Subcutaneous adipose tissue (tissue), 4 donors: ENCODE results near the gene ST6GALNAC2. TPM values are rescaled to one million over a fixed set of nuclear protein-coding genes. Genes with fewer than 3 reads are reported as not detected.

Experiments used
- CTCF ChIP-seq: fragments of 450-650 bp; IDR thresholded peaks from one replicate; pipeline ENCODE4 v1.5.1; 2016; ENCODE audit warnings: low read depth, mild to moderate bottlenecking, control low read depth, antibody characterized with exemption, moderate library complexity
- total RNA-seq, 4 donors: library from RNA; depleted of rRNA; stranded (reverse); fragments of >200 nt; gene quantifications; one replicate each; pipeline ENCODE4 v1.1.0, GENCODE V29; 2016

ST6GALNAC2 gene
- total RNA-seq, 4 donors from 2014 or later = 4.2 to 18.0 (median 12.7) TPM

DNA sequence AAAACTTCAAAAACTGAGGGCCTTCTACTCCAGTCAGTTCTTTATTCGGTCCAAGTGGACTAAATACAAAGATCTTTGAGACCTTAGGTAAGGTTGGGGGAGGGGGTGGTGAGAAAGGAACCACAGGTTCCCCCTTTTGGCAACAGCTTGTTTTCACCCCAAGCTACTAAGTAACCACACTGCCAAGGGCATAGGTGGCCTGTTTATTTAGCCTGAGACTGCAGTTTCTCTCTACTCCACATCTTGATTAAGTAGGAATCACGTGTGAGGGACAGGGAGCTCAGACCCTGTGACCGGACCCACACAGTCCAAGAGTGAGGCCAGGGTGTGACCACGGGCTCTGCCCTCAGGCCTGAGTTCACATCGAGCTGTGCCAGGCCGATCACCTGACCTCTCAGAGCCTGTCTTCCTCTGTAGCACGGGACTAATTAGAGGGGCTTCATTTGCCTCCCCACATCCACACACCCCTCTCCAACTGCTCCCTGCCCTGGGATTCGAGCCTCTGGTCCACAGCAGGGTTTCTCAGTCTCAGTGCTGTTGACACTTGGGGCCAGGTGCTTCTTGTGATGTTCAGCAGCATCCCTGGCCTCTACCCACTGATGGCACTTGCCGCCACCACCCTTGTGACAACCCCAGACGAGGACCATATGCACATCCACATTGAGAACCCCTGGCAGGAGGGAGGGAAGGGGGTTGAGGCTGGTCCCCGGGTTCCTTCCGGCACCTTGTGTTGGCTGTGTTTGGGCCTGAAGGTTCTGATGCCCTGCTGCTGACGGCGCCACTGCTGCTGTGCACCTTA lies 17.8 kb downstream of the ST6GALNAC2 start:
- TF ChIP-seq CTCF = no peak

GRCh38 chr17:76566988-76567431 lies 18.6 kb downstream of the ST6GALNAC2 start:
- no peak for TF ChIP-seq CTCF

DNA sequence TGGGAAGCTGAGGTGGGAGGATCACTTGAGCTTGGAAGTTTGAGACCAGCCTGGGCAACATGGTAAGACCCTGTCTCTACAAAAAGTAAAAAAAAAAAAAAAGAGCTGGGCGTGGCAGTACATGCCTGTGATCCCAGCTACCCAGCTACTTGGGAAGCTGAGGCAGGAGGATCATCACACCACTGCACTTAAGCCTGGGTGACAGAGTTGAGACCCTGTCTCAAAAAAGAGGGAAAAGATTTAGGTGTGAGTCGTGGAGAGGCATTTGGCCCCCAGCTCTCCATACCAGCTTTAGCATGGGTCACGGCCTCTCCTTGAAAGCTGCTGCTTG lies 19.1 kb downstream of the ST6GALNAC2 start:
- TF ChIP-seq CTCF = no peak

- TF ChIP-seq CTCF = no peak
Observed at GRCh38 chr17:76565728-76566612, 19.7 kb downstream of the ST6GALNAC2 start.

DNA sequence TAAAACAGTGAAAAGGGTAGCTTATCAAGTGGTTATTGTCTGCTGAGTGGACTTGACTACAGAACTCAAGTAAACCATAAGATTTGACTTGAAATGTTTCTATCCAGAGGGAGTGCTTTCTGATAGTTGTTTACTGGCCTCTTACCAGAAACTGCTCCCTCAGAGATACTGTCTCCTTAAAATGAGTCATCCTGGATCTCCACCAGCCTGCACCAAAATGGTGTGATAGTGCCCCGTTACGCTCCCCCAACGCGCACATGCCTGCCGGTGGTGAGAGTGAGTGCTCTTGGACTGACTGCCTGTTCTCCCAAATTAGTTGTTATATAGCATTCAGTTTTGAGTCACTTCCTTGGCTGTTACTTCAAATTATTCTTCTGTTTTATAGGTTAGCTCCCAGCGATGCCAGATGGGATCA lies 22.9 kb downstream of the ST6GALNAC2 start:
- no peak for TF ChIP-seq CTCF

DNA sequence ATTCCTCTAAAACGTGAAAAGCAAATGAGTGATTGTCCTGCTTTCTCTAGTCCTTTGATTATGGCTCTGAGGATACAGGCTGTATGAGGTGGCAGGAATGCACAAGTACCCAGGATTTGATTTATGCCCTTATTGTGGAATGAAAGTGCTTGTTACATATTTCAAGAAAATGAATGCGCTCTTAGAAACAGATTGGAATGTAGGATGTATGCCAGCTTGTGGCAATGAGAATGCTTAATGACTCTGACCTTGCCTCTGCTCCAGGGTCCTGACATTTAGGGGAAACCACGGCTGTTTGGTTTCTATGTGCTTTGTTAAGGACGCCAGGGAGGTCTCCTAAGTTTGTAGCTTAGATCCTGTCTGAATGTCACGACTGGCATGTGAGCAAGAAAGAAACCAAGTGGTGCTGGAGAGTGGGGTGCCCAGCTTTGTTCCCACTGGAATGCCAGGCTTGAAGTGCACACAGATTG lies 23.8 kb downstream of the ST6GALNAC2 start:
- no peak for TF ChIP-seq CTCF

GRCh38 chr17:76561332-76561731 lies 24.3 kb downstream of the ST6GALNAC2 start:
- no peak for TF ChIP-seq CTCF
